MCF 10A (cell line): Measurements from ENCODE around the gene MASP1. TPM values are rescaled to one million over a fixed set of nuclear protein-coding genes. Genes with fewer than 3 reads are reported as not detected.

Source experiments
- BruUV-seq: library from RNA; stranded (reverse); fragments of 400-500 nt; replicated peaks from 2 replicates; lab custom pipeline; 2021; lab: Mats Ljungman, UMichigan
- CTCF ChIA-PET: fragments of 300-600 bp; sonication (Branson Sonifier 250); formaldehyde crosslinking; extraction: SDS; loops from one replicate; lab custom pipeline; 2021; ENCODE audit warnings: antibody characterized with exemption, inconsistent platforms; lab: Yijun Ruan, JAX
- POLR2A ChIA-PET: fragments of 300-600, 350-650 bp; sonication (Branson Sonifier 250); formaldehyde crosslinking; extraction: SDS; loops from one replicate; lab custom pipeline; 2020; ENCODE audit warnings: antibody characterized with exemption, inconsistent platforms; lab: Yijun Ruan, JAX
- DNase-seq: peaks from one replicate; pipeline ENCODE4 v3.0.0-alpha.2; 2018; ENCODE audit not compliant: unreplicated experiment
- H3K27ac Mint-ChIP-seq: one replicate; pipeline ENCODE4 v1.8.0; 2022; ENCODE audit warnings: mild to moderate bottlenecking, low read depth, mixed read lengths; ENCODE audit not compliant: unreplicated experiment
- H3K27me3 Mint-ChIP-seq: one replicate; pipeline ENCODE4 v1.8.0; 2022; ENCODE audit warnings: mixed read lengths; ENCODE audit not compliant: insufficient read depth, unreplicated experiment
- H3K36me3 Mint-ChIP-seq: one replicate; pipeline ENCODE4 v1.8.0; 2022; ENCODE audit warnings: mild to moderate bottlenecking, moderate library complexity, mixed read lengths; ENCODE audit not compliant: insufficient read depth, unreplicated experiment
- H3K4me1 Mint-ChIP-seq: one replicate; pipeline ENCODE4 v1.8.0; 2022; ENCODE audit warnings: mixed read lengths; ENCODE audit not compliant: insufficient read depth, unreplicated experiment
- H3K4me3 Mint-ChIP-seq: one replicate; pipeline ENCODE4 v1.8.0; 2022; ENCODE audit warnings: mild to moderate bottlenecking, moderate library complexity, mixed read lengths; ENCODE audit not compliant: unreplicated experiment
- H3K9me3 Mint-ChIP-seq: one replicate; pipeline ENCODE4 v1.8.0; 2022; ENCODE audit warnings: mixed read lengths; ENCODE audit not compliant: unreplicated experiment
- intact Hi-C: fragments of 100-400 bp; cut with micrococcal nuclease; formaldehyde crosslinking; loops from 2 replicates; pipeline ENCODE4 v1.14.1; 2022
- total RNA-seq: library from RNA; stranded (reverse); gene quantifications from 2 replicates; pipeline ENCODE4 v1.2.3, GENCODE V29; 2022
- TF ChIP-seq, protein P1 (sequence below): fragments of 200-600 bp; IDR thresholded peaks from one replicate; pipeline ENCODE4 v1.8.0; 2022; ENCODE audit warnings: antibody characterized with exemption, mild to moderate bottlenecking; ENCODE audit not compliant: unreplicated experiment

MASP1 gene
- total RNA-seq, 1 experiment from 2014 or later: not detected

DNA sequence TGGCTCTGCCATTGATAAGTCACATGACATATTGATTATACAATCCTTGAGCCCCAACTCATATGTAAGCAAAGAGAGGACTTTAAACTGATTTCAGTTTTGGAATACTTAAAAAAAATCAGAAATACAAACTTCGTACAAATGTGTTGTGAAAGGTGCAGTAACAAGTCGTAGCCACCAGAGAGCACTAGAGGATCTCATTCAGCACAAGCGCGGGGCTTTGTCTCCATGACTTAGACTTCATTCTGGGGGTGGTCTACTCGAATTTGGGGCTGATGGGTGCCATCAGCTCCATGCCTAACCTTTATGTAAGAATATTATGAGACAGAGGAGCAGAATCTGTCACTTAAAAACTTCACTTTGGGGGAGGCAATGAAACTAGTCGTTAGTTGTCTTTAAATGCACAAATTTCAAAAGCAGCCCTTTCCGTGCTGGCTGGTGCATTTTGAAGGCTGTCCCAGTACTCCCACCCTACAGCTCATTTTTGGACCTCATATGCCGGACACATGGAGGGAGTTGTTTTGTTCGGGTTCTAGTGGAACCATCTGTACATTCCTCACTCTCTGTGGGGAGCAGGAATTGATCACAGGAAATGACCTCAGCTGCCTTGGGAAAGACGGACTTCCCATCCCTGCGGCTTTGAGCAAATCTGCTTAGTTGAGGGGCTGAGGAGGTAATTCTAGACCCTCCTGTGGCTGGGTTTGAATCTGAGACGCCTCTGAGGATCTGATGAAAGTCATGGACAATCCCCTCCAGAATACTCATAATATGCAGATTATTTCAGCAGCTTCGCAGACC, 27.5 kb upstream of the MASP1 start:
- ChIA-PET CTCF (interaction anchor here (0.6 to 21.0 kb wide), 88 partner anchors 10 to 1727 kb away, joined by 3 to 629 read pairs (median 4); partner anchors contain the start of genes RTP1, RTP2 and SST), POLR2A (interaction anchor here (1.5 to 2.2 kb wide), 2 partner anchors 14 to 360 kb away, joined by 3 to 14 read pairs; no protein-coding TSS in a partner anchor)
- peak; percentile 68 for DNase-seq
- BruUV-seq: no TSS peak
- Mint-ChIP-seq H3K4me3 (peak overlapping the region; percentile 56), H3K9me3 (no peaks in the 10 kb centered on the region), H3K27me3 (peaks cover 49% of the 10 kb centered on the region), H3K36me3 (no peaks in the 10 kb centered on the region), H3K4me1 (peaks cover 6% of the 10 kb centered on the region), H3K27ac (no peak overlapping the region)
- intact Hi-C loops: loop anchor here (1.0 to 5.0 kb wide), 6 partner anchors 99 to 472 kb away; no protein-coding TSS in a partner anchor
- TF ChIP-seq, protein P1, sequence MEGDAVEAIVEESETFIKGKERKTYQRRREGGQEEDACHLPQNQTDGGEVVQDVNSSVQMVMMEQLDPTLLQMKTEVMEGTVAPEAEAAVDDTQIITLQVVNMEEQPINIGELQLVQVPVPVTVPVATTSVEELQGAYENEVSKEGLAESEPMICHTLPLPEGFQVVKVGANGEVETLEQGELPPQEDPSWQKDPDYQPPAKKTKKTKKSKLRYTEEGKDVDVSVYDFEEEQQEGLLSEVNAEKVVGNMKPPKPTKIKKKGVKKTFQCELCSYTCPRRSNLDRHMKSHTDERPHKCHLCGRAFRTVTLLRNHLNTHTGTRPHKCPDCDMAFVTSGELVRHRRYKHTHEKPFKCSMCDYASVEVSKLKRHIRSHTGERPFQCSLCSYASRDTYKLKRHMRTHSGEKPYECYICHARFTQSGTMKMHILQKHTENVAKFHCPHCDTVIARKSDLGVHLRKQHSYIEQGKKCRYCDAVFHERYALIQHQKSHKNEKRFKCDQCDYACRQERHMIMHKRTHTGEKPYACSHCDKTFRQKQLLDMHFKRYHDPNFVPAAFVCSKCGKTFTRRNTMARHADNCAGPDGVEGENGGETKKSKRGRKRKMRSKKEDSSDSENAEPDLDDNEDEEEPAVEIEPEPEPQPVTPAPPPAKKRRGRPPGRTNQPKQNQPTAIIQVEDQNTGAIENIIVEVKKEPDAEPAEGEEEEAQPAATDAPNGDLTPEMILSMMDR: peak; percentile 87

DNA sequence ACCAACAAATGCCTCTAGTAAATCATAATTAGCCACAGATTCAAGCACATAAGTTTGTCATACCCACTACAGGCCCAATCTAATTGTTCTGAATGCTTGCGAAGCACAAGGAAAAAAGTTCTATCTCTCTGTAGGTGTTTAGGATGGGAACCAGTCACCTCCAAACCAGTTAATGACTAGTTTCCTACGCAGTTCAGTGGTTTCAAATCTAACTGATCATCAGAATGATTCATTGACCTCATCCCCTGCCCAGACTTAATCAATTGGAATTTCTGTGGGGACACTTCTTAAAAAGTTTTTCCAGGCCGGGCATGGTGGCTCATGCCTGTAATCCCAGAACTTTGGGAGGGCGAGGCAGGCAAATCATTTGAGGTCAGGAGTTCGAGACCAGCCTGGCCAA, 24.3 kb upstream of the MASP1 start:
- Mint-ChIP-seq H3K4me1 (peaks cover 6% of the 10 kb centered on the region), H3K4me3 (no peak overlapping the region), H3K9me3 (peaks cover 8% of the 10 kb centered on the region), H3K36me3 (no peaks in the 10 kb centered on the region), H3K27me3 (peaks cover 81% of the 10 kb centered on the region), H3K27ac (no peak overlapping the region)
- TF ChIP-seq, protein P1: no peak
- intact Hi-C loops: loop anchor here (5.0 kb wide), 2 partner anchors 204 to 469 kb away; no protein-coding TSS in a partner anchor
- no peak for DNase-seq
- CTCF ChIA-PET: interaction anchor here (0.6 to 21.0 kb wide), 10 partner anchors 45 to 401 kb away, joined by 3 to 629 read pairs (median 27); partner anchors contain the start of genes RTP2 and SST
- BruUV-seq: no TSS peak
- POLR2A ChIA-PET: interaction anchor here (1.4 kb wide), 1 partner anchor 363 kb away, joined by 6 read pairs; no protein-coding TSS in a partner anchor

DNA sequence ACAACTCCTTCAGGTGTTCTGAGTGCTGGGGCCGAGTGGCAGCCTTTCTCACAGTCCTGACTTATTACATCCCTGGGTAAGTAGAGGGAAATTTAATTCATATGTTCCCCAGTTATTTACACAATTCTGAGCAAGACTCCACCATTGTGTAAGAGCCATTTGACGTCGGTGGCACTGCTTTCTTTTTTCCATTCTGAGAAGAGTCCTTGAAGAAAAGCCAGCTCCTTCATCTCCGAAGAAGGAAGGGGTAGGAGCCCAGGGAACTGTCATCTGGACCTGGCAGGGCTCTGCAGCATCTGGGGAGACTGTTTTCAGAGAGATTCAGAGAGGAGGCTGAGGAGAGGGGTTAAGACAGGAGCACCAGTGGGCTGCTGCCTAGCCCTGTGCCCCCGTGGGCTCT, 22.6 kb upstream of the MASP1 start:
- no peaks in the 10 kb centered on the region for H3K36me3 Mint-ChIP-seq
- H3K4me3 Mint-ChIP-seq: no peak overlapping the region
- intact Hi-C loops: no loop called here
- CTCF ChIA-PET: interaction anchor here (1.3 kb wide), 1 partner anchor 365 kb away, joined by 5 read pairs; no protein-coding TSS in a partner anchor
- peaks cover 8% of the 10 kb centered on the region for H3K9me3 Mint-ChIP-seq
- H3K27ac Mint-ChIP-seq: no peak overlapping the region
- no peaks in the 10 kb centered on the region for H3K4me1 Mint-ChIP-seq
- H3K27me3 Mint-ChIP-seq: peaks cover 98% of the 10 kb centered on the region
- TF ChIP-seq, protein P1: no peak
- POLR2A ChIA-PET: no interaction called here
- peak; percentile 5 for DNase-seq
- no TSS peak for BruUV-seq

DNA sequence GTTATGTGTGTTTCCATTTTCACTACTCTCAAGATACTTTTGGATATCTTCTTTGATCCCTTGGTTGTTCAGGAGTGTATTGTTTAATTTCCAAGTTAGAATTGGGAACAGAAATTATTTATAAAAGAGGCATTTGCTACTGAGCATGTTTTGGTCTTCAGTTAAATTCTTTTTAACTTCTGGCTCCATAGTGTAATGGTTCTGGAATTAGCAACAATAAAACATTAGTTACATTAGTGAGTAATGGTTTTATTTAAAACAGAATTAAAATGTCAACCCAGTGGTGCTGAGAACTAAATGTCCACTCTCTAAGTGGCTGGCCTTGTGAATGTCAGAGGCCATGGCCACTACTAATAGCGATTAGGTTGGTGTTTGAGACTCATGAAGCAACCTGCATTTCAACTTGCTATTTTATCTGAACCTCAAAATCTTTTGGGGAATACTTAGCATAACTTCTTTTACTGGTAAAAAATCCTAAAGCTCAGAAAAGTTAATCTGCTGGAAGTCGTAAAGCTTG, 19.5 kb upstream of the MASP1 start:
- BruUV-seq: no TSS peak
- no peak overlapping the region for H3K27ac Mint-ChIP-seq
- no peaks in the 10 kb centered on the region for H3K4me1 Mint-ChIP-seq
- POLR2A ChIA-PET: no interaction called here
- H3K36me3 Mint-ChIP-seq: no peaks in the 10 kb centered on the region
- intact Hi-C loops: no loop called here
- H3K9me3 Mint-ChIP-seq: peaks cover 8% of the 10 kb centered on the region
- no peak for DNase-seq
- H3K4me3 Mint-ChIP-seq: no peak overlapping the region
- H3K27me3 Mint-ChIP-seq: peaks cover 96% of the 10 kb centered on the region
- CTCF ChIA-PET: interaction anchor here (0.7 to 1.8 kb wide), 3 partner anchors 90 to 368 kb away, joined by 3 to 12 read pairs (median 3); no protein-coding TSS in a partner anchor
- TF ChIP-seq, protein P1: no peak
